SK-MEL-5 (cell line): Measurements from ENCODE around the gene MIP. TPM values are rescaled to one million over a fixed set of nuclear protein-coding genes. Genes with fewer than 3 reads are reported as not detected.
"Not testable (repeated sequence)": the region's sequence is repeated elsewhere in the genome, so short reads cannot be mapped to it uniquely, and the experiment has no call there.

Experiments
- DNase-seq: peaks from one replicate; pipeline ENCODE4 v3.0.0-alpha.2; 2016; ENCODE audit warnings: low read depth, low spot score
- in situ Hi-C: cut with HindIII; loops from 2 replicates; pipeline ENCODE4 v1.10.0; 2016; ENCODE audit warnings: low sequenced_read_pairs, high pct_unique_total_duplicates, low pct_unique_long_range_greater_than_20kb
- total RNA-seq: library from RNA; depleted of rRNA; stranded (reverse); fragments of >200 nt; shearing (Covaris generic); gene quantifications from 2 replicates; pipeline ENCODE4 v1.2.3, GENCODE V29; 2014

The MIP gene
- total RNA-seq, 1 experiment from 2014 or later = not detected

DNA sequence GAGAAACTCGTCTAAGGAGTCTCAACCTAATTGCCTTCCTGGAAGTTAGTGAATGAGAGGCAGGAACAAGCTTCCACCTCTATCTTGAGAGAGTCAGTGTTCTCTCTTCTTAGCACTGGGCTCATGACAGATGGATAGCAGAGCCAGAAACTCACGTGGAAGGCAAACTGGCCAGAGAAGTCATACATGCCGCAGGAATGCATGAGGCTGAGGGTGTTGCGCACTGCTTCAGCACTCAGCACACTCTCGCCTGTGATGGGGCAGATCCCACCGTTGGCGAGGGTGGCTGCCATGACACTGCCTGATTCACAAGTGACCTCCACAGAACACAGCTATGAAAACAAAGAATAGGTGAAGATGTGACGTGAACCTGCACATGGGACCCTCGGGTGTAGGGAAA, 19.9 kb upstream of the MIP start:
- no peak for DNase-seq
- in situ Hi-C loops = no loop called here

DNA sequence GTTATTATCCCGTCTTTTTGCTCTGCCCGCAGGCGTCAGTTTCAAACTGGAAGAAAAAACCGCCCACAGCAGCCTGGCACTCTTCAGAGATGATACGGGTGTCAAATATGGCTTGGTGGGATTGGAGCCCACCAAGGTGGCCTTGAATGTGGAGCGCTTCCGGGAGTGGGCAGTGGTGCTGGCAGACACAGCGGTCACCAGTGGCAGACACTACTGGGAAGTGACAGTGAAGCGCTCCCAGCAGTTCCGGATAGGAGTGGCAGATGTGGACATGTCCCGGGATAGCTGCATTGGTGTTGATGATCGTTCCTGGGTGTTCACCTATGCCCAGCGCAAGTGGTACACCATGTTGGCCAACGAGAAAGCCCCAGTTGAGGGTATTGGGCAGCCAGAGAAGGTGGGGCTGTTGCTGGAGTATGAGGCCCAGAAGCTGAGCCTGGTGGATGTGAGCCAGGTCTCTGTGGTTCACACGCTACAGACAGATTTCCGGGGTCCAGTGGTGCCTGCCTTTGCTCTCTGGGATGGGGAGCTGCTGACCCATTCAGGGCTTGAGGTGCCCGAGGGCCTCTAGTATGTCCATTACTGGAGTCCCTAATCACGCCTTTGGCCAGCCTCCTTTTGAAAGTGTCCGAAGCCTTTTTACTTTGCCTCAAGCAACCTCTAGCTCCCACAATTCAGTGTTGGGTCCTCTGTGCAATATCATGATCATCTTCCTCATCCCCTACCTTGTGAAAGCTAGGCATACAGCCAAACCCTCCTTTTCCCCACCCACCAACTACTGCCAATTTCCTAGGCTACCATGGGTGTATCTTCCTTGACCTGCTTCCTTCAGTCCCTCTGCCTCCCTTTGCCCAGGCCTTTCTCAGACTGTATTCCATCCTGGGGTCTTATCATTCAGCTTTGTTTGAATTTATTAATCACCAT, 14.8 kb upstream of the MIP start:
- in situ Hi-C loops = no loop called here
- no peak for DNase-seq

DNA sequence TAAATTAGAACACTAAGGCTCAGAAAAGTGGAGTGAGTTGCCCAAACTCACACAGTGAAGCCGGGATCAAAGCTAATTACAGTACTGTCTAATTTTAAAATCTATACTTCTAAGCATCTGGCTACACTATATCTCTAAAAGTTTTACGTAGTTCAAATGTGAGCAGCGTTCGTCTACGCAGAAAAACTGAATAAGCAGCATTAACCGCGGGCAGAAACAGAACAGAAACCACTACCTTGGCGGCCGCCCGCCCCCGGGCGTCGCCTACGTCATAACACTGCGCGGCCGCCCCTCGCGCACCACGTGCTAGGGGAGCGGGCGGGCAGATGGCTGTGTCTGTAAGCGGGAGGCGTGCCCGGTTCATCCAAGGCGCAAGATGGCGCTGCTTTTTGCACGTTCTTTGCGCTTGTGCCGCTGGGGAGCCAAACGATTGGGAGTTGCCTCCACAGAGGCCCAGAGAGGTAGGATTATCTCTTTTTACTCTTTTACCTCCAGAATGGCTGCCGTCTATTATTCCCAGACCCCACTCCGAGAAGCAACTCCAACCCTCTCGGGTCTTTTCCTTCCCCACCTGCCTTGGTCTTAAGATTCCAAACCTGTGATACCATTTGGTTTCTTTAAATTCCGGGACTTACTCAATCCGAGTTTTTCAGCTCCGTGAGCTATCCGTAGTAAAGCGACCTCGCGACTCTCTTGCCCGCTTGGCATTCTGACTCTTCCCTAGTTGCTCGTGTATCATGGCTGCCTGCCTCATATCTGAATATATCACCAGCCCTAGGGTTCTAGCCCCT, 14.0 kb upstream of the MIP start, which contains the start of gene SPRYD4:
Gene SPRYD4, plus strand, starts transcription at position 363 of the 791 bp plus-strand sequence. Its CDS starts 14 bp downstream, at position 377.
- in situ Hi-C loops = no loop called here
- peak; percentile 91 for DNase-seq

DNA sequence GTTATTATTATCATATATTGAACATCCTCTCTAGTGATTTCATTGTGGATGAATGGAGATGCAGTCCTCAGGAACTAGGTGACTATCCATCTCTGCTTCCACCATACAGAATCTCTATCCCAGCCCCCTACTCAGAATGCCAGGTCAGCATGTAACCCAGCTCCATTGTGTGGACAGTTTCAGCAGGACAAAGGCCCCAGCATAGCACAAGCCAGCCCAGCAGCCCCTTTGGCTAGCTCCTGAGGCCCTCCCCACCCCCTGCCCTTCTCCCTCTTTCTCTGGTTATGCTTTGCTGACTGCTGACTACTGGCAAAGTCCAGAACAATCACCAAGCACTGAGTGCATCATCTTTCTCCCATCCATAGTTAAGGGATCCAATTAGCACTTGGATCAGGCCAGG, 8.1 kb upstream of the MIP start:
- in situ Hi-C loops = no loop called here
- DNase-seq = no peak

DNA sequence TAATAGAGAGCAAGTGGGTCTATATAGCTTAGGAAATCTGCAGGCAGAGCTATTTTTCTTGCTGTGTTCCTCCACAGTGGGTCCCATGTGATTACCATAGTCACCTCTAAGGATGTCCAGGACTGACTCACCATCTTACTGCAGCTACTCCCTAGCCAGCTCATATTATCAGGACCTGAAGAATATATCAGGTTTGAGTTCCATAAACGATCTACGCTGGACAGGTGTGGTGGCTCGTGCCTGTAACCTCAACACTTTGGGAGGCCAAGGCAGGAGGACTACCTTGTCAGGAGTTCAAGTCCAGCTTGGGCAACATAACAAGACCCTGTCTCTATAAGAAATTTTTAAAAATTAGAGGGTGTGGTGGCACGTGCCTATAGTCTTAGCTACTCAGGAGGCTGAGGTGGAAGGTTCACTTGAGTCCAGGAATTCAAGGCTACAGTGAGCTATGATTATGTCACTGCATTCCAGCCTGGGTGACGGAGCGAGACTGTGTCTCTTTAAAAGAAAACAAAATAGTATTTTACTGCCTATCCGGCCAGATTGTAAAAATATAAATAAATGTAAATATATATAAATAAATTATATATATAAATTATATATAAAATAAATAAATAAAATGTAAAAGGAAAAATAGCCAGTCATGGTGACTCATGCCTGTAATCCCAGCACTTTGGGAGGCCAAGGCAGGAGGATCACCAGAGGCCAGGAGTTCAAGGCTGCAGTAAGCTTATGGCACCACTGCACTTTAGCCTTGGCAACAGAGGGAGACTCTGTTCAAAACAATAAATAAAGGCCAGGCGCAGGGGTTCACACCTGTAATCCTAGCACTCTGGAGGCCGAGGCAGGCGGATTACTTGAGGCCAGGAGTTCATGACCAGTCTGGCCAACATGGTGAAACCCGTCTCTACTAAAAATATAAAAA, 7.0 kb upstream of the MIP start:
- DNase-seq = no peak

DNA sequence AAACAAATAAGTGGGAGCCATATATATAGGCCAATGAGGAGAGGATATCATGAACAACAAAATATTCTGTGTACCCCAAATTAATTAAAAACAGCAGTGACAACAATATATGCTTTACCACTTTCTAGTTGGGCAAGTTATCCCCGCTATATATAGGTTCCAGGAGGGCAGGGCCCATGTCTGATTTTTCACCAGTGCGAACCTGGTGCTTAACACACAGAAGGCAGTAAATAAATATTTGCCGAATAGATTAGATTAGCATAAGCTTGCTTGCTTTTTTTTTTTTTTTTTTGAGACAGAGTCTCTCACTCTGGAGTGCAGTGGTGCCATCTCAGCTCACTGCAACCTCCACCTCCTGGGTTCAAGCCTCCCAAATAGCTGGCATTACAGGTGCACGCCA, 3.4 kb upstream of the MIP start:
- in situ Hi-C loops = no loop called here
- no peak for DNase-seq

More for the DNA sequence above, 7.0 kb upstream of the MIP start:
- in situ Hi-C loops = no loop called here

DNA sequence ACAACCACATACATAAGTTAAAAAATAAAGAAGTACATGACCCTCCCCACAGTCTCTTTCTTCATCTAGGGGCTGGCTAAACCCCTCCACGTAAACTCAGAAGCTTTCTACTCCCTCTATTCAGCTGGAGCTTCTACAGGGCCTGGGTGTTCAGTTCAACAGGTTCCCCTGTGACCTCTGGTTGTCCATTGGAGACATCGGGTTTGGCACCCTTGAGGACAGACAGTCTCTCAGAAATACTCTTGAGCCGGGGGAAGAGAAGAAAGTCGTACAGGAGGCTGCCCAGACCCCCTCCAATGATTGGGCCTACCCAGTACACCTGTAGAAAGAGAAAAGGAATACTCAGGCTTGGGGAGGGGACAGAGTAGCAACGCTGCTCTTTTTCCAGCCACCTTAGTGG, 3.3 kb downstream of the MIP start:
- in situ Hi-C loops = no loop called here
- DNase-seq = no peak

DNA sequence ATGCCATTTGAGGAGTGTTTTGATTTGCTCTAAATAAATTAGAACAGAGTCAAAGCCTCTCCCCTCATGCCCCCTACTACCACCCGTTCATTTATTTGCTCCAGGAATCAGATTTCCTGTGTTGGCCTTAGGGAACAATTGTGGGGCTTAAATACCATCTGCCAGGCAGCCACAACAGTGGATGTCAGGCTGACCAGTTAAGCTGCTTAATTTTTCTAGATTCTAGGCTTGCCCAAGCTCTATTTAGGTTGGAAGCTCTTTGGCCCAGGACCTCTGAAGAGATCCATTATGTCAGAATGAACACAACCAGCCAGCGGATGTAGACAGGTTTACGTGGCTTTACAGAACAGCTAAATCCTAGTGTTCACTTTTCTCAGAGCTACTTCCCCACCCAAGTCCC, 4.2 kb downstream of the MIP start:
- in situ Hi-C loops = no loop called here
- DNase-seq = no peak

DNA sequence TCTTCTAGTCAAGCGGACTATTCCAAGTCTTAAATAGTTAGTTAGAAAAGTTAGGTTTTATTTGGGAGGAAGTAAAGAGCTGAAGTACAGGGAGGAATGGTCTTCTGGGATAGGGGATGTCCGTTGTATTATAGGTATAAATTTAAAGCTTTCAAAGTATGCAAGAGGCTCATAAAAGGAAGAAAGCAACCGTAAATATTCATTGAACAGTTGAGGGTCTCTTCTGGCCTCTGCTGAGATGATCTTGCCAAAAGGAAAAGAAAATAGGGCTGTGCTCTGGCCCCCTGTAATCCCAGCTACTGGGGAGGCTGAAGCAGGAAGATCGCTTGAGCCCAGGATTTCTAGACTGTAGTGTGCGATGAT, 4.9 kb downstream of the MIP start:
- DNase-seq = no peak
- in situ Hi-C loops = no loop called here

DNA sequence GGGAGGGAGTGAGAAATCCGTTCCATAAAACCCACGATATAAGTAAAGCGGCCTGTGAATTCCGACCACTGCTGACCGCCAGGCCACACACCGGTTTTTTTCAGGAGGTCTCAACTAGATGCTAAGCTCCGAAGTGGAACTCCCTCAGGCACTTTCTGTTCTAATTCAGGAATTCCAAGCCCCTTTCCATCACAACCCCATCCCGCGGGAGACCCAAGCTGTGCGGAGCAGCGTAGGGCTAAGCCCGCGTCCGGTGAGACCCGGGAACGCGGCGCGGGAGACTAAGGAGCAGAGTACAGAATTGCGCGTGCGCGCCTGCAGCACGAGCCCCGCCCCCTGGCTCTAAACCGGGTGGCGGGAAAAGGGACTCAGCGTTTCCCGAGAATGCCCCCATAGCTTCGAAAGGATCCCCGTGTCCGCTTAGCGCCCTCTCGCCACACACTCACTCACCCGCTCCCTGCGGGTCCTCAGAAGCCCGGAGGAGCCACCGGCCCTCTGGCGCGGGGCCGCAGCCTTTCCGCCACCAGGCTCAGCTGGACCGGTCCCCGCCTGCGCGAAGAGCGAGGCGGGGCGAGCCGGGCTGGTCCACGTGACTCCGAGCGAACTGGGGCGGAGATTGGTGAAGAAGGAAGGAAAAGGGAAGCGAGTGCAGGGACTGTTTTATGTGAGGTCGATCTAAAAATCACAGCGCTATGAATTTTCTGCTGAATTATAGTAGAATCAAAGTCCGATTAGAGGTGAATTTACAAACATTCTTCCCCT, 5.4 kb downstream of the MIP start, which contains the start of gene TIMELESS:
Gene TIMELESS, minus strand, starts transcription at position 567 of the 762 bp plus-strand sequence. CDS start 15,256 bp downstream, outside the sequence.
- in situ Hi-C loops = no loop called here
- DNase-seq = peak; percentile 91

DNA sequence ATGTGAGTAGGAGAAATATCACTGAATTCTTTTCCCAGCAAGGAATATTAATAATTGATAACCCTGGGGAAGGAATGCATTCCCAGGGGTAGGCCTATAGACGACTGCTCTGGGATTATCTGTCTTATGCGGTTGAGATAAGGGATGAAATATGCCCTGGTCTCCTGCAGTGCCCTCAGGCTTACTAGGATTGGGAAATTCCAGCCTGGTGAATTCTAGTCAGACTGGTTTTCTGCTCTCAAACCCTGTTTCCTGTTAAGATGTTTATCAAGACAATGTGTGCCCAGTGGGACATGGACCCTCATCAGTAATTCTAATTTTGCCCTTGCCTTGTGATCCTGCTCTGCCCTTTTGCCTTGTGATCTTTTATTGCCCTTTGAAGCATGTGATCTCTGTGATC, 11.2 kb downstream of the MIP start:
- in situ Hi-C loops = not testable (repeated sequence)

DNA sequence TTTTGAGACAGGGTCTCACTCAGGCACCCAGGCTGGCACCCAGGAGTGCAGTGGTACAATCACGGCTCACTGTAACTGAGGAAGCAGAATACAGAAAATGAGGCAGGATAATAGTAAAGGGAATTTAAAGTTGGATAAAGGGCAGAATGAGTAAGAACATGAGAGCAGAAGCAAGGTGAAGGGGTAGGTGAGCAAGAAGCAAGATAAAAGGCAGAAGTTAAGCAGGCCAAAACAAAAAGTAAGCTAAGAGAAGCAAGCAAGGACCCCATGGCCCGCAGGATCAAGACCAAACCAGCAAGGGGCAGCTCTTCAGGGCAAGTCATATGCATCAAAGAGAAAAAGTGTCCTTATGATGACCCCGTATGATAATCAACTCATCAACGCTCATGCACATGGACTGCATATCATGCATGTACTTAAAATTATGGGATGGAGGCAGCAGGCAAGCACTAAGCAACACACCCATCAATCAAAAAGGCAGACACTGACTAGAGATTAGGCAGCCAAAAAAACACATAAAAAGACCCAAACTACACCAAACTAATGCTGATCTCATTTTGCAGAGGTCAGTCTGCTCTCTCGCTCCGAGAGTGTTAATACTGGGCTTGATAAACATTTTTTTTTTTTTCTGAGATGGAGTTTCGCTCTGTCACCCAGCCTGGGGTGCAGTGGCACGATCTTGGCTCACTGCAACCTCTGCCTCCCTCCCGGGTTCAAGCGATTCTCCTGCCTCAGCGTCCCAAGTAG, 16.9 kb downstream of the MIP start:
- in situ Hi-C loops = no loop called here

More for the DNA sequence above, 11.2 kb downstream of the MIP start:
- not testable (repeated sequence) for DNase-seq

DNA sequence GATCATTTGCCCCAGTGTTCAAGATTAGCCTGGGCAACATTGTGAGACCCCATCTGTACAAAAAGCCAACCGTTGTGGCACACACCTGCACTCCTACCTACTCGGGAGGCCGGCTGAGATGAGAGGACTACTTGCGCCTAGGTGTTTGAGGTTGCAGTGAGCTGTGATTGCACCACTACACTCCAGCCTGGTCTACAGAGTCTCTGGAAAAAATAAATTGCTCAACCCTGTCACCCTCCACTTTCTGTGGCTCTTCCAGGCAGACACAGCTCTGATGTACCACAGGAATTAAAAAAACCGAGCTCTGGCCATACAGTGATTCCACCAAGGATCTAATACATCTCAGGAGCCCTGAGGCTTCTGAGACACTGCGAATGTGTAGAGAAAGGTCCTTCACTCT, 19.6 kb downstream of the MIP start:
- in situ Hi-C loops = no loop called here
- DNase-seq = no peak

More for the DNA sequence above, 16.9 kb downstream of the MIP start:
- no peak for DNase-seq

DNA sequence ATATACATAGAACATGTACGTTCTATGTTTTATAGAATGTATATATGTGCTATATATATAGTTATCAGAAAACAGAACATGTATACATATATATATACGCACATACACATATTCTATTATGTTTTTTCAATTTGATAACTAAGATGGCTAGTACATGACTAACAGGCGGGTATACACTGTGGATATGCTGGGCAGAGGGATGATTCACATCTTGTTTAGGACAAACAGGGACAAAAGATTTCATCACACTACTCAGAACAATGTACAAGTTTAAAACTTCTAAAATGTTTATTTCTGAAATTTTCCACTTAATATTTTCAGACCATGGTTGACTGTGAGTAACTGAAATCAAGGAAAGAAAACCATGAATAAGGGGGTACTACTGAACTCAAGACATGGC, 22.6 kb downstream of the MIP start:
- DNase-seq = no peak
- in situ Hi-C loops = no loop called here

DNA sequence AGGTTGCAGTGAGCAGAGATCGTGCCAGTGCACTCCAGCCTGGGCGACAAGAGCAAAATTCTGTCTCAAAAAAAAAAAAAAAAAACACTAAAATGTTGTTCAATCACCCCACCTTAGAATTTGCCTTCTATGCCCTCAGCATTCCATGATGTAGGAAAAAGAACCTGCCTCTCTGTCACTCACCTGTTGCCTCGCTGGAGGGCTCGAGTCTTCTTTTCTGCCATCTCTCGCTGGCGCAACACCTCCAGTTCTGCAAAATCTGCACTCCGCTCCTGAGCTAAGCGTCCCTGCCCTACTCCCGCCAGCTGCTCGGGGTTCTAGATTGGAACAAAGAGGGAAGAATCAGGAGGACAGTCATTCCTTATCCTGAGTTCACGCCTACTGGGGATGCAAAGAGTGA, 23.2 kb downstream of the MIP start:
- in situ Hi-C loops = no loop called here
- DNase-seq = no peak

DNA sequence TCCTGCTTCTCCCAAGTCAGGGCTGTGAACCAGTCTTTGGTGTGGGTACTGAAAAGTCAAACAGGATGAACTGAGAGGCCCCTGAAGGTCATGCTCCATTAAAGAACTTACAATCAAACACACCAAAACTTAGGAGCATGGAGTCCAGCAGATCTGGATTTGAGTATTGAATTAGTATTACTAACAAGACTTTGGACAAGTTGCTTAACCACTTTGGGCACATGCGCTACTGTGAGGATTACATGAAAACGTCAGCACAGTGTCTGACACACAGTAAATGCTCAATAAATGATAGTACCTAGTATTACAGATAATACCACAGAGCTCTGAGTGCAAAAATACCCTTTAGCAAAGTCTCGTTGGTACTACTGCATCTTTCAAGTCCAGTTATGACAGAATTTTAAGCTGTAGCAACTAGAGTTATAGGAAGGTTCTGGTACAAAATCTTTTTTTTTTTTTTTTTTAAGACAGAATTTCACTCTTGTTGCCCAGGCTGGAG, 28.5 kb downstream of the MIP start:
- in situ Hi-C loops = no loop called here
- DNase-seq = no peak
